Mucosa of descending colon (tissue), 3 donors: ENCODE results near the gene ACVR1B. TPM values are rescaled to one million over a fixed set of nuclear protein-coding genes. Genes with fewer than 3 reads are reported as not detected.

Experiments used
- ATAC-seq: fragments of 200-7000 bp; cut with Tn5 transposase; one replicate; pipeline ENCODE4 v1.9.1; 2020; ENCODE audit warnings: mild to moderate bottlenecking, moderate library complexity
- DNase-seq, 3 donors: peaks; one replicate each; pipeline ENCODE4 v3.0.0-alpha.2; 2020
- H3K36me3 ChIP-seq: fragments of 200-600 bp; one replicate; pipeline ENCODE4 v1.8.0; 2021; ENCODE audit warnings: low read depth, mild to moderate bottlenecking
- H3K4me1 ChIP-seq: fragments of 200-600 bp; one replicate; pipeline ENCODE4 v1.8.0; 2021; ENCODE audit warnings: low read depth, mild to moderate bottlenecking
- H3K4me3 ChIP-seq: fragments of 200-600 bp; one replicate; pipeline ENCODE4 v1.8.0; 2021; ENCODE audit warnings: mild to moderate bottlenecking
- H3K9me3 ChIP-seq: fragments of 200-600 bp; one replicate; pipeline ENCODE4 v1.8.0; 2021; ENCODE audit warnings: mild to moderate bottlenecking
- CTCF ChIP-seq: fragments of 200-600 bp; IDR thresholded peaks from one replicate; pipeline ENCODE4 v1.8.0; 2022; ENCODE audit warnings: antibody characterized with exemption, mild to moderate bottlenecking
- intact Hi-C, 2 donors: fragments of 100-400 bp; cut with DNase I in 1 of 2; cut with micrococcal nuclease in 1 of 2; formaldehyde crosslinking; loops; one replicate each; pipeline versions ENCODE4 v1.11.0 to v1.11.1; 2022; cut with DNase I, micrococcal nuclease
- total RNA-seq, 3 donors: library from RNA; stranded (reverse); fragmentation: NEBNext Ultra II Directional in 2 of 3; extraction: Animal tissue kit (Norgen Biotek cat#: 25700) in 2 of 3; gene quantifications; one replicate each; pipeline versions ENCODE4 v1.2.1 to v1.2.4, GENCODE V29; 2021 to 2023
- donor health status: DM: no; HTN: no; CAD: no; lungs with moderate emphysema.
- donor health status: DM: no; HTN: no; CAD: no.
- donor health status: DM: no; HTN: yes; CAD: no.

ACVR1B gene
- total RNA-seq, 3 donors from 2014 or later = 42.4 to 95.7 (median 77.3) TPM

GRCh38 chr12:51915003-51915625, 36.4 kb upstream of the ACVR1B start:
- no peaks in the 10 kb centered on the region for H3K36me3 ChIP-seq
- H3K4me1 ChIP-seq = peaks cover 19% of the 10 kb centered on the region
- DNase-seq = no peak
- no peaks in the 10 kb centered on the region for H3K9me3 ChIP-seq
- TF ChIP-seq CTCF = no peak
- ATAC-seq = no peak
- intact Hi-C loops = no loop called here
- no peak overlapping the region for H3K4me3 ChIP-seq

- no peak for TF ChIP-seq CTCF
- H3K4me3 ChIP-seq = no peak overlapping the region
- intact Hi-C loops = no loop called here
- H3K36me3 ChIP-seq = no peaks in the 10 kb centered on the region
- H3K9me3 ChIP-seq = no peaks in the 10 kb centered on the region
- DNase-seq (no peak), ATAC-seq (no peak)
- H3K4me1 ChIP-seq = peaks cover 13% of the 10 kb centered on the region
Observed at GRCh38 chr12:51915951-51916350, 35.5 kb upstream of the ACVR1B start.

- Histone ChIP-seq H3K4me1 (peaks cover 4% of the 10 kb centered on the region), H3K9me3 (no peaks in the 10 kb centered on the region), H3K36me3 (no peaks in the 10 kb centered on the region), H3K4me3 (no peak overlapping the region)
- intact Hi-C loops = no loop called here
- no peak for TF ChIP-seq CTCF
- DNase-seq (no peak), ATAC-seq (no peak)
Observed at GRCh38 chr12:51917041-51917590, 34.4 kb upstream of the ACVR1B start.

- no peak for TF ChIP-seq CTCF
- Histone ChIP-seq H3K4me3 (no peak overlapping the region), H3K9me3 (no peaks in the 10 kb centered on the region), H3K4me1 (peaks cover 4% of the 10 kb centered on the region), H3K36me3 (no peaks in the 10 kb centered on the region)
- no peak for ATAC-seq
- intact Hi-C loops = no loop called here
- no peak for DNase-seq
Observed at GRCh38 chr12:51917746-51918453, 33.6 kb upstream of the ACVR1B start.

GRCh38 chr12:51920046-51920445, 31.5 kb upstream of the ACVR1B start:
- TF ChIP-seq CTCF = no peak
- no peak for DNase-seq
- H3K4me3 ChIP-seq = no peak overlapping the region
- intact Hi-C loops = no loop called here
- H3K4me1 ChIP-seq = peaks cover 15% of the 10 kb centered on the region
- no peak for ATAC-seq
- no peaks in the 10 kb centered on the region for H3K9me3 ChIP-seq
- no peaks in the 10 kb centered on the region for H3K36me3 ChIP-seq
